KMS-11 (cell line): ENCODE data around the gene DDOST.

Experiments used
- H2AFZ ChIP-seq: fragments of 200-600 bp; sonication (generic); 2 replicates; pipeline ENCODE4 v1.6.1; 2016; ENCODE audit warnings: antibody characterized with exemption, mixed run types, low read depth
- H3K27ac ChIP-seq: fragments of 200-600 bp; sonication (generic); 2 replicates; pipeline ENCODE4 v1.6.1; 2016; ENCODE audit warnings: mild to moderate bottlenecking, mixed run types
- H3K27me3 ChIP-seq: fragments of 200-600 bp; sonication (generic); 2 replicates; pipeline ENCODE4 v1.6.1; 2017; ENCODE audit warnings: mild to moderate bottlenecking, low read depth, mixed run types, moderate library complexity; ENCODE audit not compliant: insufficient read depth
- H3K36me3 ChIP-seq: fragments of 200-600 bp; sonication (generic); 2 replicates; pipeline ENCODE4 v1.6.1; 2017; ENCODE audit warnings: mild to moderate bottlenecking, mixed run types; ENCODE audit not compliant: insufficient read depth
- H3K4me1 ChIP-seq: fragments of 200-600 bp; sonication (generic); 2 replicates; pipeline ENCODE4 v1.6.1; 2016; ENCODE audit warnings: mild to moderate bottlenecking, low read depth, mixed run types; ENCODE audit not compliant: poor library complexity, severe bottlenecking
- H3K4me2 ChIP-seq: fragments of 200-600 bp; sonication (generic); 2 replicates; pipeline ENCODE4 v1.7.0; 2016; ENCODE audit warnings: mild to moderate bottlenecking, mixed run types
- H3K4me3 ChIP-seq: fragments of 200-600 bp; sonication (generic); IDR thresholded peaks from 2 replicates; pipeline ENCODE4 v1.6.1; 2017; ENCODE audit warnings: low read depth, low read length, mixed read lengths; ENCODE audit not compliant: insufficient read depth
- H3K79me2 ChIP-seq: fragments of 200-600 bp; sonication (generic); 2 replicates; pipeline ENCODE4 v1.6.1; 2016; ENCODE audit warnings: low read depth, mixed run types; ENCODE audit not compliant: insufficient read depth
- H3K9ac ChIP-seq: fragments of 200-600 bp; sonication (generic); 2 replicates; pipeline ENCODE4 v1.6.1; 2016; ENCODE audit warnings: mild to moderate bottlenecking, mixed run types
- H4K20me1 ChIP-seq: fragments of 200-600 bp; sonication (generic); 2 replicates; pipeline ENCODE4 v1.6.1; 2016; ENCODE audit warnings: mild to moderate bottlenecking, mixed run types; ENCODE audit not compliant: insufficient read depth
- CTCF ChIP-seq: fragments of 200-600 bp; sonication (generic); conservative IDR thresholded peaks from 2 replicates; pipeline ENCODE4 v1.6.1; 2017; ENCODE audit warnings: low read depth, mild to moderate bottlenecking, antibody characterized with exemption, low read length, moderate library complexity, mixed read lengths

Gene DDOST

GRCh38 chr1:20670936-20671335 lies 9.8 kb upstream of the DDOST start:
- Histone ChIP-seq H3K4me3 (no peak overlapping the region), H3K79me2 (no peaks in the 10 kb centered on the region), H3K4me2 (no peak overlapping the region), H3K27me3 (peaks cover 52% of the 10 kb centered on the region), H3K4me1 (no peaks in the 10 kb centered on the region), H3K9ac (no peak overlapping the region), H3K27ac (no peak overlapping the region), H3K36me3 (no peaks in the 10 kb centered on the region), H4K20me1 (no peaks in the 10 kb centered on the region), H2AFZ (no peak overlapping the region)
- no peak for TF ChIP-seq CTCF

GRCh38 chr1:20668581-20668980 lies 7.4 kb upstream of the DDOST start:
- Histone ChIP-seq H3K27ac (no peak overlapping the region), H3K4me1 (no peaks in the 10 kb centered on the region), H3K4me2 (no peak overlapping the region), H3K79me2 (no peaks in the 10 kb centered on the region), H4K20me1 (no peaks in the 10 kb centered on the region), H3K36me3 (no peaks in the 10 kb centered on the region), H3K9ac (no peak overlapping the region), H2AFZ (no peak overlapping the region), H3K4me3 (no peak overlapping the region), H3K27me3 (peaks cover 28% of the 10 kb centered on the region)
- TF ChIP-seq CTCF = no peak

GRCh38 chr1:20666804-20667203 lies 5.6 kb upstream of the DDOST start:
- Histone ChIP-seq H3K27me3 (peaks cover 10% of the 10 kb centered on the region; the same call in 1 of the 2 replicates), H3K4me3 (no peak overlapping the region), H3K9ac (no peak overlapping the region), H4K20me1 (no peaks in the 10 kb centered on the region), H3K79me2 (no peaks in the 10 kb centered on the region), H3K4me2 (no peak overlapping the region), H3K4me1 (peaks cover 4% of the 10 kb centered on the region), H3K36me3 (no peaks in the 10 kb centered on the region), H2AFZ (no peak overlapping the region; the same call in 1 of the 2 replicates), H3K27ac (no peak overlapping the region)
- no peak for TF ChIP-seq CTCF

- Histone ChIP-seq H3K27ac (no peak overlapping the region), H3K4me2 (no peak overlapping the region), H3K4me3 (no peak overlapping the region), H3K27me3 (peaks cover 4% of the 10 kb centered on the region; the same call in 1 of the 2 replicates), H4K20me1 (no peaks in the 10 kb centered on the region), H3K4me1 (peaks cover 4% of the 10 kb centered on the region), H2AFZ (no peak overlapping the region), H3K79me2 (peaks cover under 1% of the 10 kb centered on the region; the same call in 1 of the 2 replicates), H3K9ac (no peak overlapping the region), H3K36me3 (no peaks in the 10 kb centered on the region)
- TF ChIP-seq CTCF = no peak
Observed at GRCh38 chr1:20666146-20666545, 5.0 kb upstream of the DDOST start.
